ENCODE data around the gene PTPRR.

- no peak for TF ChIP-seq POLR2A (IDR thresholded peaks at IDR 0.05)
- TF ChIP-seq CTCF (IDR thresholded peaks at IDR 0.05): no peak
Measured at GRCh38 chr12:70724444-70724843, 196.1 kb downstream of the PTPRR start.

All from body of pancreas (tissue), 4 donors.